Gastrocnemius medialis (tissue), 4 donors: ENCODE data around the gene DNAJC27.

Experiments
- CTCF ChIP-seq, 5 experiments: fragments of 450-650 bp in 3 of 5; fragments of 200-600 bp in 2 of 5; sonication (generic) in 2 of 5; IDR thresholded peaks in 4 of 5; conservative IDR thresholded peaks in 1 of 5; 1 replicate in 4 of 5; 2 replicates in 1 of 5; pipeline ENCODE4 v1.5.1; 2016 to 2019; ENCODE audit warnings: antibody characterized with exemption in 5 of 5, mild to moderate bottlenecking in 3 of 5, moderate library complexity in 3 of 5
- POLR2A ChIP-seq, 2 donors: fragments of 450-650 bp; IDR thresholded peaks; one replicate each; pipeline ENCODE4 v1.6.1; 2017; ENCODE audit warnings: antibody characterized with exemption in 2 of 2, mild to moderate bottlenecking in 2 of 2, moderate library complexity in 2 of 2

GRCh38 chr2:24932715-24933114, 39.0 kb downstream of the DNAJC27 start:
- no peak for TF ChIP-seq CTCF (IDR thresholded peaks at IDR 0.05 in 4 of 5, conservative IDR thresholded peaks at IDR 0.05 in 1 of 5)
- no peak for TF ChIP-seq POLR2A (IDR thresholded peaks at IDR 0.05)
